Measurements from ENCODE around the gene KLK1. TPM values are rescaled to one million over a fixed set of nuclear protein-coding genes. Genes with fewer than 3 reads are reported as not detected.

Gene KLK1
- total RNA-seq, 2 experiments from 2014 or later: 2.4 to 2.6 TPM

DNA sequence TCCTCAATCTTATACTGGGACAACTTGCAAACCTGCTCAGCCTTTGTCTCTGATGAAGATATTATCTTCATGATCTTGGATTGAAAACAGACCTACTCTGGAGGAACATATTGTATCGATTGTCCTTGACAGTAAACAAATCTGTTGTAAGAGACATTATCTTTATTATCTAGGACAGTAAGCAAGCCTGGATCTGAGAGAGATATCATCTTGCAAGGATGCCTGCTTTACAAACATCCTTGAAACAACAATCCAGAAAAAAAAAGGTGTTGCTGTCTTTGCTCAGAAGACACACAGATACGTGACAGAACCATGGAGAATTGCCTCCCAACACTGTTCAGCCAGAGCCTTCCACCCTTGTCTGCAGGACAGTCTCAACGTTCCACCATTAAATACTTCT is 27.2 kb upstream of the KLK1 start:
- Mint-ChIP-seq H3K9me3 (ENCODE audit: low read depth) (no peaks in the 10 kb centered on the region), H3K27ac (no peak overlapping the region), H3K36me3 (ENCODE audit: low read depth) (no peaks in the 10 kb centered on the region), H3K27me3 (peaks cover 45% of the 10 kb centered on the region), H3K4me3 (no peak overlapping the region), H3K4me1 (no peaks in the 10 kb centered on the region)
- ATAC-seq (no peak), DNase-seq (no peak)
- intact Hi-C loops (cut with DNase I, micrococcal nuclease): no loop called here
- POLR2A ChIA-PET: no interaction called here
- CTCF ChIA-PET: no interaction called here

DNA sequence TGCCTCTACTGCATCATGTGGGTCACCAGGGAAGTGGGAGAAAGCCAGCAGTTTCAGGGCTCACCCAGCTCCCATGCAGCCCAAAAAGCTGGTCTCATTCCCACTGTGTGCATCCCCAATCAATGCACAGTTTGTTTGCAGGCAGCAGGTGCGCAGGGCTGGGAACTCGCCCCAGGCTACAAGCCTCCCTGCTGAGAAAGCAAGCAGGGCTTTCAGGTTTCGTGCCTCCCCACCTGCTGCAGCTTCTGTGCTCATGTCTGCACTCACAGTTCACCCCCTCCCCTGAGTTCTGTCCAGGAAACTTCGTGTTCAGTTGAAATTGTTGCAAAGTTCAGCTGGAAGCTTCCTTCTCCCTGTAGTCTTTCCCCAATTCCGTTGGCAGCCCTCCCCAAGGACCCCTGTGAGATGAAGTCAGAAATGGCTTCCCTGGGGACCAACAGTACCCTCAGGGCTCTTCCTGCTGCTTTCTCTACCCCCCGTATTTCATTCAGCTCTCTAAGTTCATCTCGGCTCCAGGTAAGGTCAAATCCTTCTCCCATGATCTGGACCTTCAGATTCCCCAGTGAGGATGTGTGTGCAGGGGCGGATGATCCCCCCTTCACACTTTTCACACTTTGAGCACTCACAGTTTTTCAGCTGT is 20.8 kb upstream of the KLK1 start:
- no peak for ATAC-seq
- Mint-ChIP-seq H3K4me1 (no peaks in the 10 kb centered on the region), H3K27ac (no peak overlapping the region), H3K27me3 (peaks cover 32% of the 10 kb centered on the region), H3K9me3 (ENCODE audit: low read depth) (peaks cover 9% of the 10 kb centered on the region), H3K36me3 (ENCODE audit: low read depth) (no peaks in the 10 kb centered on the region), H3K4me3 (no peak overlapping the region)
- CTCF ChIA-PET: no interaction called here
- POLR2A ChIA-PET: no interaction called here
- intact Hi-C loops (cut with DNase I, micrococcal nuclease): no loop called here
- no peak for DNase-seq

DNA sequence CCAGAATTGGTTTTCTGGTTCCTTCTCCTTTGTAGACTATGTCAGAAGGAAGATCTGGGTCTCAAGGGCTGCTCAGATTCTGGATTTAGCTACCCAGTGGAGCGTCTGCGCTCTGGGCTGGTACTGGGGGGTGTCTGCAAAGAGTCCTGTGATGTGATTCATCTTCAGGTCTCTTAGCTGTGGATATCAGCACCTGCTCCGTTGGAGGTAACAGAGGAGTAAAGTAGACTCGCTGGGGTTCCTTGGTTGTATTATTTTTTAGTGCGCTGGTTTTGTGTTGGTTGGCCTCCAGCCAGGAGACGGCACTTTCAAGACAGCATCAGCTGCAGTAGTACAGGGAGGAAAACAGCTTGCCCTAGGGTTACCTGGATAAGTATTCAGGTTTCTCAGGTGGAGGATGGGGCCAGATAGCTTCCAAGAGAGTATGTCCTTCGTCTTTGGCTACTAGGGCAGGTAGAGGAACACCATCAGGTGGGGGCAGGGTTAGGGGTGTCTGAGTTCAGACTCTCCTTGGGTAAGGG is 20.2 kb upstream of the KLK1 start:
- CTCF ChIA-PET: no interaction called here
- POLR2A ChIA-PET: no interaction called here
- Mint-ChIP-seq H3K27me3 (peaks cover 29% of the 10 kb centered on the region), H3K27ac (no peak overlapping the region), H3K4me1 (no peaks in the 10 kb centered on the region), H3K9me3 (ENCODE audit: low read depth) (peaks cover 9% of the 10 kb centered on the region), H3K4me3 (no peak overlapping the region), H3K36me3 (ENCODE audit: low read depth) (no peaks in the 10 kb centered on the region)
- ATAC-seq (no peak), DNase-seq (no peak)
- intact Hi-C loops (cut with DNase I, micrococcal nuclease): no loop called here

DNA sequence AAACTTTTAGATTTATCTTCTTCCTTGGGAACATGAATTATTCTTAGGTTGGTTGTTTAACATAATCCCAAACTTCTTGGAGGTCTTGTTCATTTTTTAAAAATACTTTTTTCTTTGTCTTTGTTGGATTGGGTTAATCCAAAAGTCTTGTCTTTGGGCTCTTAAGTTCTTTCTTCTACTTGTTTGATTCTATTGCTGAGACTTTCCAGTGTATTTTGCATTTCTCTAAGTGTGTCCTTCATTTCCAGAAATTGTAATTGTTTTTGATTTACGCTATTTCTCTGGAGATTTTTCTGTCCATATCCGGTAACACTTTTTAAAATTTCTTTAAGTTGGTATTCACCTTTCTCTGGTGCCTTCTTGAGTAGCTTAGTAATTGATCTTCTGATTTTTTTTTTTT is 19.6 kb upstream of the KLK1 start:
- no peak overlapping the region for H3K4me3 Mint-ChIP-seq
- ATAC-seq: no peak
- DNase-seq: no peak
- H3K27me3 Mint-ChIP-seq: peaks cover 26% of the 10 kb centered on the region
- POLR2A ChIA-PET: no interaction called here
- H3K27ac Mint-ChIP-seq: no peak overlapping the region
- no peaks in the 10 kb centered on the region for H3K4me1 Mint-ChIP-seq
- H3K9me3 Mint-ChIP-seq (ENCODE audit: low read depth): peaks cover 9% of the 10 kb centered on the region
- intact Hi-C loops (cut with DNase I, micrococcal nuclease): no loop called here
- CTCF ChIA-PET: no interaction called here
- H3K36me3 Mint-ChIP-seq (ENCODE audit: low read depth): no peaks in the 10 kb centered on the region

DNA sequence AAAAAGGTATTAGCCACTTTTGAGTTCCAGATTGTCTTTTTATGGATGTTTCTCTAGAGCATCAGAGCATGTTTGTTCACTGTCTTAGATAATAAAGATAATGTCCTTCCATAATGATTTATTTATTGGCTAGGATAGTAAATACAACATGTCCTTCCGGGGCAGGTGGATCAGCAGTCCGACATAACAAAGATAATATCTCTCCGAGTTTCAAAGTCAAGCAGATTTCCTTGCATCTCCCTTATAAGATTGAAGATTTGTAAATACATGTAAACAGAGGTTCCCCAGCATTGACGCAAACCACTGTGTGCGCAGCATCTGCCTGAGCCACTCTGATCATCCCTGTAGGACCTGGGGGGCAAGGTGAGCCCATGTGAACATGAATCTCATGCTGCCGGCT is 18.5 kb upstream of the KLK1 start:
- no peak overlapping the region for H3K4me3 Mint-ChIP-seq

DNA sequence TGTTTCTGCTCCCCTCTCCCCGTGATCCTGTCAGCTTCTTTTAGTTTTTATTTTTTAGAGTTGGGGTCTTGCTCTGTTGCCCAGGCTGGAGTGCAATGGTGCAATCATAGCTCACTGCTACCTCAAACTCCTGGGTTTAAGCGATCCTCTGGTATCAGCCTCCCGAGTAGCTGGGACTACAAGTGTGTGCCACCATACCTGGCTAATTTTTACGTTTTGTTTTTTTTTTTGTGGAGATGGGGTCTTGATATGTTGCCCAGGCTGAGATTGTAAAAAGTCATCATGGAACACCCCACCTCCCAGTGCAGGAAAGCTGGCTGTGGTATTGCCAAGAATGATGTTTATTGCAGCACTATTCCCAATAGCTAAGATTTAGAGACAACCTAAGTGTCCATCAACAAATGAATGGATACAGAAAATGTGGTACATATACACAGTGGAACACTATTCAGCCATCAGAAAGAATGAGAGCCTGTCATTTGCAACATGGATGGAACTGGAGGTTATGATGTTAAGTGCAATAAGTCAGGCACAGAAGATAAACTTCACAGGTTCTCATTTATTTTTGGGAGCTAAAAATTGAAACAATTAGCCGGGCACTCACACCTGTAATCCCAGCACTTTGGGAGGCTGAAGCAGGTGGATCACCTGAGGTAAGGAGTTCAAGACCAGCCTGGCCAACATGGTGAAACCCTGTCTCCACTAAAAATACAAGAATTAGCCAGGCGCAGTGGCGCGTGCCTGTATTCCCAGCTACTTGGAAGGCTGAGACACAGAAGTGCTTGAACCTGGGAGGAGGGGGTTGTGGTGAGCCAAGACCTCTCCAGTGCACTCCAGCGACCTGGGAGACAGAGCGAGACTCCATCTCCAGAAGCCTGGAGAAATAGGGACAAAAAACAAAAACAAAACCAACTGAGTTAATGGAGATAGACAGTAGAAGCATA is 16.4 kb upstream of the KLK1 start:
- ATAC-seq (no peak), DNase-seq (no peak)
- ChIA-PET POLR2A (no interaction called here), CTCF (interaction anchor here (0.5 to 0.9 kb wide), 2 partner anchors 17 to 83 kb away, joined by 3 read pairs; no protein-coding TSS in a partner anchor)
- Mint-ChIP-seq H3K9me3 (ENCODE audit: low read depth) (peaks cover 9% of the 10 kb centered on the region), H3K4me3 (no peak overlapping the region), H3K27me3 (peaks cover 46% of the 10 kb centered on the region), H3K27ac (no peak overlapping the region), H3K4me1 (peaks cover 7% of the 10 kb centered on the region), H3K36me3 (ENCODE audit: low read depth) (no peaks in the 10 kb centered on the region)
- intact Hi-C loops (cut with DNase I, micrococcal nuclease): loop anchor here in 1 of 2 experiments (5.0 kb wide), 1 partner anchor 82 kb away; no protein-coding TSS in a partner anchor

More for the DNA sequence above, 18.5 kb upstream of the KLK1 start:
- Mint-ChIP-seq H3K27ac (no peak overlapping the region), H3K4me1 (no peaks in the 10 kb centered on the region), H3K9me3 (ENCODE audit: low read depth) (peaks cover 9% of the 10 kb centered on the region), H3K36me3 (ENCODE audit: low read depth) (no peaks in the 10 kb centered on the region), H3K27me3 (peaks cover 33% of the 10 kb centered on the region)
- ChIA-PET CTCF (no interaction called here), POLR2A (no interaction called here)
- no peak for DNase-seq
- no peak for ATAC-seq
- intact Hi-C loops (cut with DNase I, micrococcal nuclease): no loop called here

DNA sequence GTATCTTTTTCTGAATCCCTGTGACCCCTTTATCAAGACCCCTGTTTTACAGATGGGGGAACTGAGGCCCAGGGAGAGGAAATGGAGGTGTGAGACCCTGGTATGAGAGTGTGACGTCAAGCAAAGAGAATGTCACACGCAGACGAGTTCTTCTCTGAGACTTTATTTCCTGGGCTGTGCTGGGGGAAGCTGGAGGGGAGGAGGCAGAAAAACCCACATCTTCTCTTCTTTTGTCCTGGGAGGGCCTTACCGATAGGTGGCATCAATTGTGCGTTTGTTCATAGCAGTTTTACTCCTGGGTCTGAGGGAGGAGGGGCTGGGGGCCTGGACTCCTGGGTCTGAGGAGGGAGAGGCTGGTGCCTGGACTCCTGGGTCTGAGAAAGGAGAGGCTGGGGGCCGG is 14.7 kb upstream of the KLK1 start:
- Mint-ChIP-seq H3K4me1 (peaks cover 7% of the 10 kb centered on the region), H3K36me3 (ENCODE audit: low read depth) (no peaks in the 10 kb centered on the region), H3K9me3 (ENCODE audit: low read depth) (peaks cover under 1% of the 10 kb centered on the region), H3K4me3 (no peak overlapping the region), H3K27me3 (peaks cover 39% of the 10 kb centered on the region), H3K27ac (no peak overlapping the region)
- ChIA-PET POLR2A (no interaction called here), CTCF (no interaction called here)
- DNase-seq: no peak
- no peak for ATAC-seq
- intact Hi-C loops (cut with DNase I, micrococcal nuclease): loop anchor here in 1 of 2 experiments (5.0 kb wide), 1 partner anchor 84 kb away; no protein-coding TSS in a partner anchor

DNA sequence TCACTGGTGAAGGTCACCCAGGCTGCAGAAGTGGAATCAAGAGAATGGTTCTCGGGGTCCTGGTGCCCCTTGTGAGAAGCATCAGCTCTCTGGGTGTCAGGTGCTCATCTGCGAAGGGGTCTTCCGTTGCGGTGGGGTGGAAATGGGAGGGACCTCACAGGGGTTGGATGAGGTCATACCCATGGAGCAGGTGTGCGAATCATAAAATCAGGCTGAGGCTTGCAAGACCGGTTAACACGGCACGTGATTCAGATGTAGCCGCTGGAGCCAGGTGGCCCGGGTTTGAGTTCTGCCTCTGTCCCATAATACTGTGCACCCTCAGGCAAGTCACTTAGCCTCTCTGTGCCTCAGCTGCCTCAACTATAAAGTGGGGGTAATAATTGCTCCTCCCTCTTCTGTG is 13.7 kb upstream of the KLK1 start:
- H3K27me3 Mint-ChIP-seq: peaks cover 46% of the 10 kb centered on the region
- CTCF ChIA-PET: no interaction called here
- no peak overlapping the region for H3K27ac Mint-ChIP-seq
- H3K4me3 Mint-ChIP-seq: no peak overlapping the region
- H3K36me3 Mint-ChIP-seq (ENCODE audit: low read depth): no peaks in the 10 kb centered on the region
- no peak for ATAC-seq
- H3K4me1 Mint-ChIP-seq: peaks cover 7% of the 10 kb centered on the region
- DNase-seq: no peak
- H3K9me3 Mint-ChIP-seq (ENCODE audit: low read depth): no peaks in the 10 kb centered on the region
- intact Hi-C loops (cut with DNase I, micrococcal nuclease): loop anchor here in 1 of 2 experiments (5.0 kb wide), 1 partner anchor 85 kb away; no protein-coding TSS in a partner anchor
- POLR2A ChIA-PET: no interaction called here

DNA sequence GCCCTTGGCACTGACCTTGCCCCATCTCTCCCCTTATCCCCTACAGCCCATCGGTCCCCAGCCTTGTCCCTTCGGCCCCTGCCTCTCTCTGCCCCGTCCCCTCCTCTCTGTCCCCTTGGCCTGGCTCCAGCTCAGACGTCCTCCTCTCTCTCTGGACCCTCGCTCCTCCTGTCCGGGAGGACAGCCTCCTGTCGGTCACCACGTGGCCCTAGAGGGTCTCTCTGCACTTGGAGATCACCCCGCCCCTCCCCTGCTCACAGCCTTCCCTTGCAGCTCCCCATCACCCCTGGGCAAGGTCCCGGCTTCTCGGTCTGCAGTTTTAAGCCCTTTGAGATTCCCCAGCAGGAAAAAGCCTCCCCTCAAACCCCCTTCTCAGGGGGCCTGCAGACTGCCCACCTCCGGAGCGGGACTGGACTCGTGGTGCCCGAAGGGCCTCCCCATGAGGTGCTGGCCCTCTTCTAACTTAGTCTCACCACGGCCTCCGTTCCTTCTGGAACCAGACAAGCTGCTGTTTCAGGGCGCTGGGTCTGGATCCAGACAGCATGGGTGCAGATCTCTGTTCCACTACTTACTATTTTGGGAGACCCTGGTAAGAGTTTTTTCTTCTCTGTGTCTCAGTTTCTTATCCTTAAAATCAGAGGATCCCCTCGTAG is 13.1 kb upstream of the KLK1 start:
- intact Hi-C loops (cut with DNase I, micrococcal nuclease): loop anchor here in 1 of 2 experiments (1.0 to 5.0 kb wide), 3 partner anchors 18 to 86 kb away; no protein-coding TSS in a partner anchor
- peaks cover 46% of the 10 kb centered on the region for H3K27me3 Mint-ChIP-seq
- H3K4me1 Mint-ChIP-seq: peaks cover 7% of the 10 kb centered on the region
- no peaks in the 10 kb centered on the region for H3K9me3 Mint-ChIP-seq (ENCODE audit: low read depth)
- DNase-seq (no peak), ATAC-seq (no peak)
- POLR2A ChIA-PET: no interaction called here
- CTCF ChIA-PET: no interaction called here
- peak overlapping the region; percentile 37 for H3K27ac Mint-ChIP-seq
- H3K36me3 Mint-ChIP-seq (ENCODE audit: low read depth): no peaks in the 10 kb centered on the region
- H3K4me3 Mint-ChIP-seq: peak overlapping the region; percentile 68

DNA sequence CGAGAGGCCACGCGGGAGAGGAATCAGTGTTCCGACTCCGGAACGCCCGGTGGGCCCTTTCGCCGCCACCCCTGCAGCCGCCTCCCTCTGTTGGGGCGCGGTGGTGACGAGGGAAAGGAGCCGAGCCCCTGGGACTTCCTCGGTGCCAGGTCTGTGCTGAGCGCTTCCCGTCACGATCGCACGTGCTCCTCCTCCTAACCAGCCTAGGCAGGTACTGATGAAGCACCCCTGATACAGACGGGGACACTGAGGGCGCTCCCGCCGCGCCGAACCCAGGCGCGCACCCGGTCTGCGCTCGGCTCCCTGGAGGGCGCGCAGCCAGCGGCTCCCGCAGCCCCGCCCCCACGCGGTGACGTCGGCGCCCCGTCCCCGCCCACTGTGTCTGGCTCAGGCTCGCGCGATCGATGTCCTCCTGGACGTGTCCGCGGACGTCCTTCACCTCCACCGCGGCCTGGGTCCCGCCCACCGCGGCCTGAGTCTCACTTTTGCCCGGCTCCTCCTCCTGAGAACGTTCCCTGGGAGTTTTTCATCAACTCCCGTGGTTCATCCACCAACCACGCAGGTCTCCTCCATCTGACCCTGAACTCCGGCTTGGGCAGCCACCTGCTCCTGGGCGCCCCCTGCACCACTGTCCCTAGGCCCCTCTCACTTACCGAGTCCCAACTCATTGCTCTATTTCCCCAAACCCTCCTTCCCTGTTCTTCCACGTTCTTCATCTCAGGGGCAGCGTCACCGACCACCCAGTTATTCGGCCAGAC is 12.4 kb upstream of the KLK1 start:
- H3K9me3 Mint-ChIP-seq (ENCODE audit: low read depth): no peaks in the 10 kb centered on the region
- POLR2A ChIA-PET: interaction anchor here (0.6 kb wide), 1 partner anchor 298 kb away, joined by 3 read pairs; no protein-coding TSS in a partner anchor
- H3K4me3 Mint-ChIP-seq: peak overlapping the region; percentile 68
- DNase-seq: peak; percentile 88
- CTCF ChIA-PET: interaction anchor here (1.1 kb wide), 1 partner anchor 38 kb away, joined by 4 read pairs; no protein-coding TSS in a partner anchor
- H3K4me1 Mint-ChIP-seq: peaks cover 7% of the 10 kb centered on the region
- intact Hi-C loops (cut with DNase I, micrococcal nuclease): loop anchor here in 1 of 2 experiments (1.0 to 5.0 kb wide), 3 partner anchors 18 to 86 kb away; no protein-coding TSS in a partner anchor
- ATAC-seq: peak; percentile 95
- H3K27ac Mint-ChIP-seq: peak overlapping the region; percentile 37
- H3K27me3 Mint-ChIP-seq: peaks cover 46% of the 10 kb centered on the region
- no peaks in the 10 kb centered on the region for H3K36me3 Mint-ChIP-seq (ENCODE audit: low read depth)
